NCI-H1930 (cell line): ENCODE measurements around the gene WNK2.
A peak's percentile ranks its signal among the peaks of the same experiment; 100 is the strongest.

ENCODE experiments used
- DNase-seq, 2 experiments: peaks; one replicate each; lab custom pipeline; 2025; lab: John Stamatoyannopoulos, UW

The WNK2 gene

GRCh38 chr9:93266521-93267001 lies 82.6 kb downstream of the WNK2 start:
- no peak for DNase-seq

- DNase-seq = no peak
Measured at GRCh38 chr9:93267091-93267541, 83.2 kb downstream of the WNK2 start.

DNA sequence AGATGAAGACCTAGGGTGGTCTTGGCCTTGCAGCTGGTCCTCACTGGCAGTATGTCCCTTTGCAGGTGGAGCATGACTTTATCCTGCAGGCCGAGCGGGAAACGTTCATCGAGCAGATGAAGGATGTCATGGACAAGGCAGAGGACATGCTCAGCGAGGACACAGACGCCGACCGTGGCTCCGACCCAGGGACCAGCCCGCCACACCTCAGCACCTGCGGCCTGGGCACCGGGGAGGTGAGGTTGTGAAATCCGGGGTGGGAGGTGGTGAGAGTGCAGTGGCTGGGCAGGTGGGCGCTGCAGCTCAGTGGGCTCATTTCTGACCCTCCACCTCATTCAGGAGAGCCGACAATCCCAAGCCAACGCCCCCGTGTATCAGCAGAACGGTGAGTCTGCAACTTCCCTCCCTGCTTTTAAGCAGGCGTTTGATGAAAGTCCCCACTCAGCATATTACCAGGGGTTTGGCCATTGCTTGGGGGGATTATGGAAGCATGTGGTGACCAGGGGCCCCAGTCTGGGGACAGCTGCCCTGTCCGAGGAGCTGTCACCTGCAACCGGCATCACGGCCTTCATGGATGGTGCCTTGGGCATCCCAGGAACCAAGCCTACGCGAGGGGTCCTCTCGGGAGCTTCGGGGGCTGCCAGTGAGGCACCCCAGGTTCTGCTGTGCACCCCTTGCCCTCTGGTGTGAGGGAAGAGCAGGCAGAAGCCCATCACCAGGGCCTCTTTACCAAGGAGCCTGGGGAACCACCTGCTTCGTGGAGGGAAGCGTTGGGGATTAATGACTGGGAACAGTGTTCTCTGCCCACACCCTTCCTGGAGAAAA lies 84.0 kb downstream of the WNK2 start:
- no peak for DNase-seq

DNA sequence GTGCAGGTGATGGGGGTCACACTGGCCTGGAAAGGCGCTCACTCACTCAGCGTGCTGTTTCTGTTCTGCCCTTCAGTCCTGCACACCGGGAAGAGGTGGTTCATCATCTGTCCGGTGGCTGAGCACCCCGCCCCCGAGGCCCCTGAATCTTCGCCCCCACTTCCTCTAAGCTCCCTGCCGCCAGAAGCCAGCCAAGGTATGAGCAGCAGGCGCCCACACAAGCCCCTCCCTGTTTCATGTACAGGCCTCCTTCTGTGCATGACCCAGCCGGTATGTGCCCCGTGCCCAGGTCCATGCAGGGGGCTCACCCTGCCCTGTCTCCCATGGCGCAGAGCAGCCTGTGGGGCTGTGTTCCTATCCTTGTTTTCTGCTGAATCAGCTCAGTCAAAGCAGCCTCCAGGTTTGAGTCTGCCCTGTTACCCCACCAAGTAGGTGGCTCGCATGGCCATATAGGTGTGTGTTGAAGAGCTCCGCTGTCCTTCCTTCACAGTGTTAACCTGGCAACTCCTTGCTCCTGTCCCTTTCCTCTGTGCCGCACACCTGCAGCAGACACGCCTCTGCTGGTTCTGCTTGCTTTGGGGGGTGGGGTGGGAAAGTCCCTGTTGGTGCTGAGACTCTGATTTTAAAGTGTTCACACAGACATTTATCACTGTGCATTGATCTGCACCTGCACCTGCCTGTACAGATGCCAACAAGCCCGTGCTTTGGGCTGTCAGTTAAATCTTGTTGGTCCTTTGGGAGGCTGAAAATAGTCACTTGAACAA lies 84.8 kb downstream of the WNK2 start:
- peak in 1 of 2 experiments; percentile 15 for DNase-seq

DNA sequence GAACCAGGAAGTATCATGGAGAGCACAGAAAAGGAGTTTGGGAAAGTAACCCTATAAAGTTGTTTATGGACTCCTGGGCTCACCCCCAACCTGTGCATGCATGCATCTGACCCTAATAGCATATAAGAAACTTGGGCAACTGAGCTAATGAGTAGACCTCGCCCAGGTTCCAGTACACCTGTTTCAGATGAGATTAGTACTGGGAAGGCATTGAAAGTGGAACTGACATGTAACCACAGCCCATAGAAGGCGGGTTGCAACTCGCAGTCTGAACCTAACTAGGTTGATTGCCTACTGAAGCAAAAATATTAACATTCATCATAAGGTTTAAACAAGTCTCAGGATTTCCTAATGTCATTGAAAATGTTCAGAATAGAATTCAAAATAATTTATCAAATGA lies 87.0 kb downstream of the WNK2 start:
- DNase-seq = no peak

DNA sequence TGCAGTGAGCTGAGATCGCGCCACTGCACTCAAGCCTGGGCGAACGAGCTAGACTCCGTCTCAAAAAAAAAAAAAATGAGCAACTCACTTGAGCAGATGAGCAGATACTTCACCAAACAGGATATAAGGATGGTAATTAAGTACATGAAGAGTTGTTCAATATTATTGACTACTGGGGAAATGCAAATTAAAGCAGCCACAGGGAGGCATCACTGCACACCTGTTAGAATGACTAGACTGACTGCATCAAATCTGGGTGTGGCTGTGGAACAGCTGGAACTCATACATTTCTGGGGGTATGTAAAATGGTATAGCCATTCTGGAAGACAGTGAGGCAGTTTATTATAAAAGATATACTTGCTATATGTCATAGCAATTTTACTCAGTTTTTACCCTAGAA lies 93.0 kb downstream of the WNK2 start:
- no peak for DNase-seq

DNA sequence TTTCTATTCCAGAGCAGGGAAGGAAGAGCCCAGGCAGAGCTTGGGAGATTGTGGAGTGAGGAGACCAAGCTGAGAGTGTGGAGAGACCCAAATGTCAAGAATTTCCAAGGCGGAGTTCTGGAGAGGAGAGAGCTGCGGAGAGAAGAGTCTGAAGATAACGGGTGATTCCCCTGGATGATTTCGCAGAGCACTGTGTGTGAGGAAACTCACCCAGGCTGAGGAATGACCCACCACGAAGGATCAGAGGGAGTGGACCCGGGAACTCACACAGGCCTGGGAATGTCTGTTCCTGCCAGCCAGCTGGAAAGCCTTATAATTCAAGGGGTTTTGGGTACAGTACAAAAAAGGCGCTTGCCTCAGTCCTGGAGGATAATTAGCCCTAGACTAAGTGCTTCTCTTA lies 94.2 kb downstream of the WNK2 start:
- DNase-seq = no peak

GRCh38 chr9:93280661-93281259 lies 96.8 kb downstream of the WNK2 start:
- no peak for DNase-seq

DNA sequence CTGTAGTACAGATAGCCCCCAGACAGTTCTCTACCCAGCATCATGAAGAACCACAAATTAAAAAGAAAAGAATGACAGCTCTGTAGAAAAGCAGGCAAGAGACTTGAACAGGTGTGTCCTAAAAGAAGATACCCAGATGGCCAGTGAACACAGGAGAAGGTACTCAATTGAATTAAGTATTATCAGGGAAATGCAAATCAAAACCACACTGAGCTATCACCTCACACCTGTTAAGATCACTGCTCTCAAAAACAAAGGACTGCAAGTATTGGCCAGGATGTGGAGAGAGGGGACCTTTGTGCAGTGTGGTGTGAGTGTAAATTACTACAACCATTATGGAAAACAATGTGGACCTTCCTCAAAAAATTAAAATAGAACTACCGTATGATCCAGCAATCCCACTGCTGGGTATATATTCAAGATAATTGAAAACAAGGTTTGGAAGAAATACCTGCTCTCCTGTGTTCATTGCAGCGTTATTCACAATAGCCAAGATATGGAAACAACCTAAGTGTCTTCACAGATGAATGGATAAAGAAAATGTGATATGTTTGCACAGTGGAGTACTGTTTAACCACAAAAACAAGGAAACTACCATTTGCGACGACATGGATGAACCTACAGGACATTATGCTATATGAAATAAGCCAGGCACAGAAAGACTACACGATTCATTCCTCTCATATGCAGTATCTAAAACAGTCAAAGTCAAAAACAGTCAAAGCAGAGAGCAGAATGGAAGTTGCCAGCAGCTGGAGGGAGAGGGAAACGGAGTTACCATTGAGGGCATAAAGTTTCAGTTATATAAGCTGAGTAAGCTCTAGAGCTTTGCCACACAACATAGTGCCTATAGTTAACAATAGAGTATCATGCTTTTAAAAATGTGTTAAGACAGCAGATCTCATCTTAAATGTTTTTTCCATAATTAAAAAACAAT lies 102.6 kb downstream of the WNK2 start:
- DNase-seq = no peak

DNA sequence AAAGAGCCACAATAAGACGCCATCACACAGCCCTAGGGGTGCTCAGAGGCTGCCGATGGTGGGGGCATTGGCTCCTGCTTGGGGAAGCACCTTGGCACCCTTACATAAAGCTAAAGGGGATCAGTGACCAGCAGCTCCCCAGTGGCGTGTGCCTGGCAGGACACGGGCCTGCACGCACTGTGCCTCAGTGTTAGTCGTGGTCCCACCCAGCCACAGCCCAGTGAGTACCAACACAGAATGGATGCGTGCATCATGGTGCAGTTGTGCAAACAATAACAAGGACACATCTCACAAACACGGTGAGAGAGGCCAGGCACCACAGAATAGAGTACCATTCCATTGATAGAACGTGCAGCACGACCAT lies 103.2 kb downstream of the WNK2 start:
- no peak for DNase-seq

DNA sequence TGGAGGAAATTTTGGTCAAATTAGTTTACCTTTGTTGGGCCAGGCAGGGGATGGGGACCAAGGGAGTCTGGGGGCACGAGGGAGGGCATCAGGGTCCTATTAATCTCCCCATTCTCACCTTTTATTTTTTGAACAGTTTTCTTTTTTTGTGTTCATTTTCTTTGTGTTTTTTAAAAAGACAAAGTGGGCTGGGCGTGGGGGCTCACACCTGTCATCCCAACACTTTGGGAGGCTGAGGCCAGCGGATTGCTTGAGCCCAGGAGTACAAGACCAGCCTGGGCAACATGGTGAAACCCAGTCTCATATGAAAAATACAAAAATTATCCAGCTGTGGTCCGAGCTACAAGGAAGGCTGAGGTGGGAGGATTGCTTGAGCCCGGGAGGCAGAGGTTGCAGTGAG lies 103.7 kb downstream of the WNK2 start:
- no peak for DNase-seq

- no peak for DNase-seq
Measured at GRCh38 chr9:93288341-93288740, 104.4 kb downstream of the WNK2 start.

- DNase-seq = no peak
Measured at GRCh38 chr9:93288891-93289883, 105.2 kb downstream of the WNK2 start.

DNA sequence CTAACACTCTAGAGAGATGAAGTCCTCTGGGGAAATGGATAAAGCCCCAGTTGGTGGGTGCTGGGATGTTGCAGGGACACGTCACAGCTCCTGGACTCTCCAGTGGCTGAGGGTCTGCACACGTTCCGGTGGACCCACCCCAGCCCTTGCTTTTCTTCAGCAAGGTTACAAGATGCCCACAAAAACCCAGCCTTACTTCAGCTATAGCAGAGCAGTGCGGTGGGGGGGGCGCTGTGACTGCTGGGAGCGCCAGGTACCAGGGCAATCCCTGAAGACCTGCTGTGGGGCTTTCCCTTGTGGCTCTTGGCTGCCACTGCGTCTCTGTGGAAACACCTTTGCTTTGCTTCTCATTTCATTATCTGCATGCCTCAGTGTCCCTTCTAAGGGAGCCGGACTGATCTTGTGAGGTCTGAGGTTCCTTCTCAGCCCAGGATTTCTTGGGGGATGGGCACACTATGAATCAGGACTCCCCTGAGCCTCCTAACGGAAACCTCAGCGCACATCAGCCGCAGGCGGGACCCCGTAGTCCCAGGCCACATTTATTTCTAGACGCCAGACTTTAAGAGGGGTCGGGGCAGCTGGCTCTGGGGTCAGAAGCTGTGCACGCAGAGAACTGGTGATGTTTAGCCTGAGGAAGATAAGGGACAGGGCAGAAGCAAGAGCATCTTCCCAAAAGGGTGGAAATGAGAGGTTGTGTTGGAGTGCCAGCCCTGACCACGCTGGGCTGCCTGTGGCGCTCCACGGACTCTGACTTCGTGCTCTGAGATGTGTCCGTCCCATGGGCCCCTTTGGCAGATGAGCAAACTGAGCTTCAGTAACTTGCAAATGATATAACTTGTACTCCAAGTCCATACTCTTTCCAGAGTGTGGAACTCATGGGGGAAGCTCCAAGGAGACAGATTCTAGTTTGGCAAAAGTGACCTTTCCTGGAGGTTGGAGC lies 106.8 kb downstream of the WNK2 start:
- no peak for DNase-seq

GRCh38 chr9:93291536-93292287 lies 107.8 kb downstream of the WNK2 start:
- DNase-seq = no peak

- no peak for DNase-seq
Measured at GRCh38 chr9:93292288-93292615, 108.3 kb downstream of the WNK2 start.

DNA sequence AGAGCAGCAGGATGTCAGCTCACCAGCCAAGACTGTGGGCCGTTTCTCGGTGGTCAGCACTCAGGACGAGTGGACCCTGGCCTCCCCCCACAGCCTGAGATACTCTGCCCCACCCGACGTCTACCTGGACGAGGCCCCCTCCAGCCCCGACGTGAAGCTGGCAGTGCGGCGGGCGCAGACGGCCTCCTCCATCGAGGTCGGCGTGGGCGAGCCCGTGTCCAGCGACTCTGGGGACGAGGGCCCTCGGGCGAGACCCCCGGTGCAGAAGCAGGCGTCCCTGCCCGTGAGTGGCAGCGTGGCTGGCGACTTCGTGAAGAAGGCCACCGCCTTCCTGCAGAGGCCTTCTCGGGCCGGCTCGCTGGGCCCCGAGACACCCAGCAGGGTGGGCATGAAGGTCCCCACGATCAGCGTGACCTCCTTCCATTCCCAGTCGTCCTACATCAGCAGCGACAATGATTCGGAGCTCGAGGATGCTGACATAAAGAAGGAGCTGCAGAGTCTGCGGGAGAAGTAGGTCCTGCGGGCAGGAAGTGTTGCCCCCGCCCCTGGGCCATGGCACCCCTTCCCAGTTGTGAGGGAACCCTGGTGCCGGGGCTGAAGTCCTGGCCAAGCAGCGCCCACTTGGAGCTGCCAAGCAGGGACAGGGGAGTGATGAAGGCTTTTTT lies 108.9 kb downstream of the WNK2 start:
- no peak for DNase-seq

DNA sequence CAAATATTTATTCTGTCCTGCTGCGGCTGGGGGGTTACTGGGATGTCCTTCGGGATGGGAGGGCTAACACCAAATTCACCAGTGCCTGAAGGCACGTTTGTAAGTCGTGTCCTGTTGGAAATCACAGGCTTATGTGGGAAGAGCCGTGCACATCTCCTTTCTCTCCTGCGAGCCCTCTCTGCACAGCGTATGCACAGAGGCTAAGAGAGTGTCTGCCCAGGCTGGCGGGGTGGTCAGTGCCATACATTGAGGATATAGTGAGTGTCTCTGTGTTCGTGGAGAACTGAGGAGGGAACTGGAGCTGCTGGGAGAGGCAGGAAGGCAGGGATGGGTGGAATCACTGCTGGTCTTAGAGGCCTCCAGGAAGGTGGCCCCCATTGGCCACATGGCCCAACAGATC lies 110.1 kb downstream of the WNK2 start:
- DNase-seq = no peak
